Measurements from ENCODE around the gene CYBA. TPM values are rescaled to one million over a fixed set of nuclear protein-coding genes. Genes with fewer than 3 reads are reported as not detected.

The CYBA gene
- total and polyA plus RNA-seq, 2 of the 13 experiments (the other 11 are each of a cell fraction or from before 2014, with no cell fraction given): 196 to 250 TPM

DNA sequence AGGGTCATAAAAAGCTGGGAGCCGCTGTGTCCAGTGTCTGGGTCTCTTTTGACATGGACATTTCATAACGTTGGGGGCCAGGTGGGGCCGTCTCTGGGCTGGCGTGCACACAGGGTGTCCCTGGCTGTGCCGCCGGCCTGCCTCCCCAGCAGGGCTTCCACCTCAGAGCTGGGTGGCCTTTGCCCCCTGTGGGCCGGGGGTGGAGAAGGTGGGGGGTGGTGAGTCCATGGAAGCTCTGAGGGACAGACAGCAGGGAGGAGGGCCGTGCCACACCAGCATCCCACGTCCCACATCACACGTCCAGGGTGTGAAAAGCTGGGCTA is 36.4 kb upstream of the CYBA start (continued):
- TF ChIP-seq, protein P1, sequence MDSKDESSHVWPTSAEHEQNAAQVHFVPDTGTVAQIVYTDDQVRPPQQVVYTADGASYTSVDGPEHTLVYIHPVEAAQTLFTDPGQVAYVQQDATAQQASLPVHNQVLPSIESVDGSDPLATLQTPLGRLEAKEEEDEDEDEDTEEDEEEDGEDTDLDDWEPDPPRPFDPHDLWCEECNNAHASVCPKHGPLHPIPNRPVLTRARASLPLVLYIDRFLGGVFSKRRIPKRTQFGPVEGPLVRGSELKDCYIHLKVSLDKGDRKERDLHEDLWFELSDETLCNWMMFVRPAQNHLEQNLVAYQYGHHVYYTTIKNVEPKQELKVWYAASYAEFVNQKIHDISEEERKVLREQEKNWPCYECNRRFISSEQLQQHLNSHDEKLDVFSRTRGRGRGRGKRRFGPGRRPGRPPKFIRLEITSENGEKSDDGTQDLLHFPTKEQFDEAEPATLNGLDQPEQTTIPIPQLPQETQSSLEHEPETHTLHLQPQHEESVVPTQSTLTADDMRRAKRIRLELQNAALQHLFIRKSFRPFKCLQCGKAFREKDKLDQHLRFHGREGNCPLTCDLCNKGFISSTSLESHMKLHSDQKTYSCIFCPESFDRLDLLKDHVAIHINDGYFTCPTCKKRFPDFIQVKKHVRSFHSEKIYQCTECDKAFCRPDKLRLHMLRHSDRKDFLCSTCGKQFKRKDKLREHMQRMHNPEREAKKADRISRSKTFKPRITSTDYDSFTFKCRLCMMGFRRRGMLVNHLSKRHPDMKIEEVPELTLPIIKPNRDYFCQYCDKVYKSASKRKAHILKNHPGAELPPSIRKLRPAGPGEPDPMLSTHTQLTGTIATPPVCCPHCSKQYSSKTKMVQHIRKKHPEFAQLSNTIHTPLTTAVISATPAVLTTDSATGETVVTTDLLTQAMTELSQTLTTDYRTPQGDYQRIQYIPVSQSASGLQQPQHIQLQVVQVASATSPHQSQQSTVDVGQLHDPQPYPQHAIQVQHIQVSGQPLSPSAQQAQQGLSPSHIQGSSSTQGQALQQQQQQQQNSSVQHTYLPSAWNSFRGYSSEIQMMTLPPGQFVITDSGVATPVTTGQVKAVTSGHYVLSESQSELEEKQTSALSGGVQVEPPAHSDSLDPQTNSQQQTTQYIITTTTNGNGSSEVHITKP (CRISPR knock-in tag; IDR thresholded peaks at IDR 0.05; ENCODE audit: low read depth): no peak
- TF ChIP-seq, protein P2, sequence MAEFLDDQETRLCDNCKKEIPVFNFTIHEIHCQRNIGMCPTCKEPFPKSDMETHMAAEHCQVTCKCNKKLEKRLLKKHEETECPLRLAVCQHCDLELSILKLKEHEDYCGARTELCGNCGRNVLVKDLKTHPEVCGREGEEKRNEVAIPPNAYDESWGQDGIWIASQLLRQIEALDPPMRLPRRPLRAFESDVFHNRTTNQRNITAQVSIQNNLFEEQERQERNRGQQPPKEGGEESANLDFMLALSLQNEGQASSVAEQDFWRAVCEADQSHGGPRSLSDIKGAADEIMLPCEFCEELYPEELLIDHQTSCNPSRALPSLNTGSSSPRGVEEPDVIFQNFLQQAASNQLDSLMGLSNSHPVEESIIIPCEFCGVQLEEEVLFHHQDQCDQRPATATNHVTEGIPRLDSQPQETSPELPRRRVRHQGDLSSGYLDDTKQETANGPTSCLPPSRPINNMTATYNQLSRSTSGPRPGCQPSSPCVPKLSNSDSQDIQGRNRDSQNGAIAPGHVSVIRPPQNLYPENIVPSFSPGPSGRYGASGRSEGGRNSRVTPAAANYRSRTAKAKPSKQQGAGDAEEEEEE (CRISPR knock-in tag; IDR thresholded peaks at IDR 0.05; ENCODE audit: borderline replicate concordance): no peak
- no peak for TF ChIP-seq HNRNPUL1 (IDR thresholded peaks at IDR 0.05; ENCODE audit: low read depth, low read length)
- TF ChIP-seq, protein P3, sequence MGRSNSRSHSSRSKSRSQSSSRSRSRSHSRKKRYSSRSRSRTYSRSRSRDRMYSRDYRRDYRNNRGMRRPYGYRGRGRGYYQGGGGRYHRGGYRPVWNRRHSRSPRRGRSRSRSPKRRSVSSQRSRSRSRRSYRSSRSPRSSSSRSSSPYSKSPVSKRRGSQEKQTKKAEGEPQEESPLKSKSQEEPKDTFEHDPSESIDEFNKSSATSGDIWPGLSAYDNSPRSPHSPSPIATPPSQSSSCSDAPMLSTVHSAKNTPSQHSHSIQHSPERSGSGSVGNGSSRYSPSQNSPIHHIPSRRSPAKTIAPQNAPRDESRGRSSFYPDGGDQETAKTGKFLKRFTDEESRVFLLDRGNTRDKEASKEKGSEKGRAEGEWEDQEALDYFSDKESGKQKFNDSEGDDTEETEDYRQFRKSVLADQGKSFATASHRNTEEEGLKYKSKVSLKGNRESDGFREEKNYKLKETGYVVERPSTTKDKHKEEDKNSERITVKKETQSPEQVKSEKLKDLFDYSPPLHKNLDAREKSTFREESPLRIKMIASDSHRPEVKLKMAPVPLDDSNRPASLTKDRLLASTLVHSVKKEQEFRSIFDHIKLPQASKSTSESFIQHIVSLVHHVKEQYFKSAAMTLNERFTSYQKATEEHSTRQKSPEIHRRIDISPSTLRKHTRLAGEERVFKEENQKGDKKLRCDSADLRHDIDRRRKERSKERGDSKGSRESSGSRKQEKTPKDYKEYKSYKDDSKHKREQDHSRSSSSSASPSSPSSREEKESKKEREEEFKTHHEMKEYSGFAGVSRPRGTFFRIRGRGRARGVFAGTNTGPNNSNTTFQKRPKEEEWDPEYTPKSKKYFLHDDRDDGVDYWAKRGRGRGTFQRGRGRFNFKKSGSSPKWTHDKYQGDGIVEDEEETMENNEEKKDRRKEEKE (IDR thresholded peaks at IDR 0.05): no peak
- TF ChIP-seq, protein P4, sequence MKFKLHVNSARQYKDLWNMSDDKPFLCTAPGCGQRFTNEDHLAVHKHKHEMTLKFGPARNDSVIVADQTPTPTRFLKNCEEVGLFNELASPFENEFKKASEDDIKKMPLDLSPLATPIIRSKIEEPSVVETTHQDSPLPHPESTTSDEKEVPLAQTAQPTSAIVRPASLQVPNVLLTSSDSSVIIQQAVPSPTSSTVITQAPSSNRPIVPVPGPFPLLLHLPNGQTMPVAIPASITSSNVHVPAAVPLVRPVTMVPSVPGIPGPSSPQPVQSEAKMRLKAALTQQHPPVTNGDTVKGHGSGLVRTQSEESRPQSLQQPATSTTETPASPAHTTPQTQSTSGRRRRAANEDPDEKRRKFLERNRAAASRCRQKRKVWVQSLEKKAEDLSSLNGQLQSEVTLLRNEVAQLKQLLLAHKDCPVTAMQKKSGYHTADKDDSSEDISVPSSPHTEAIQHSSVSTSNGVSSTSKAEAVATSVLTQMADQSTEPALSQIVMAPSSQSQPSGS (CRISPR knock-in tag; IDR thresholded peaks at IDR 0.05): no peak
- no peak for TF ChIP-seq ONECUT2 (CRISPR knock-in tag; IDR thresholded peaks at IDR 0.05)
- TF ChIP-seq, protein P5, sequence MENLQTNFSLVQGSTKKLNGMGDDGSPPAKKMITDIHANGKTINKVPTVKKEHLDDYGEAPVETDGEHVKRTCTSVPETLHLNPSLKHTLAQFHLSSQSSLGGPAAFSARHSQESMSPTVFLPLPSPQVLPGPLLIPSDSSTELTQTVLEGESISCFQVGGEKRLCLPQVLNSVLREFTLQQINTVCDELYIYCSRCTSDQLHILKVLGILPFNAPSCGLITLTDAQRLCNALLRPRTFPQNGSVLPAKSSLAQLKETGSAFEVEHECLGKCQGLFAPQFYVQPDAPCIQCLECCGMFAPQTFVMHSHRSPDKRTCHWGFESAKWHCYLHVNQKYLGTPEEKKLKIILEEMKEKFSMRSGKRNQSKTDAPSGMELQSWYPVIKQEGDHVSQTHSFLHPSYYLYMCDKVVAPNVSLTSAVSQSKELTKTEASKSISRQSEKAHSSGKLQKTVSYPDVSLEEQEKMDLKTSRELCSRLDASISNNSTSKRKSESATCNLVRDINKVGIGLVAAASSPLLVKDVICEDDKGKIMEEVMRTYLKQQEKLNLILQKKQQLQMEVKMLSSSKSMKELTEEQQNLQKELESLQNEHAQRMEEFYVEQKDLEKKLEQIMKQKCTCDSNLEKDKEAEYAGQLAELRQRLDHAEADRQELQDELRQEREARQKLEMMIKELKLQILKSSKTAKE (CRISPR knock-in tag; IDR thresholded peaks at IDR 0.05; ENCODE audit: borderline replicate concordance): no peak
- TF ChIP-seq, protein P6, sequence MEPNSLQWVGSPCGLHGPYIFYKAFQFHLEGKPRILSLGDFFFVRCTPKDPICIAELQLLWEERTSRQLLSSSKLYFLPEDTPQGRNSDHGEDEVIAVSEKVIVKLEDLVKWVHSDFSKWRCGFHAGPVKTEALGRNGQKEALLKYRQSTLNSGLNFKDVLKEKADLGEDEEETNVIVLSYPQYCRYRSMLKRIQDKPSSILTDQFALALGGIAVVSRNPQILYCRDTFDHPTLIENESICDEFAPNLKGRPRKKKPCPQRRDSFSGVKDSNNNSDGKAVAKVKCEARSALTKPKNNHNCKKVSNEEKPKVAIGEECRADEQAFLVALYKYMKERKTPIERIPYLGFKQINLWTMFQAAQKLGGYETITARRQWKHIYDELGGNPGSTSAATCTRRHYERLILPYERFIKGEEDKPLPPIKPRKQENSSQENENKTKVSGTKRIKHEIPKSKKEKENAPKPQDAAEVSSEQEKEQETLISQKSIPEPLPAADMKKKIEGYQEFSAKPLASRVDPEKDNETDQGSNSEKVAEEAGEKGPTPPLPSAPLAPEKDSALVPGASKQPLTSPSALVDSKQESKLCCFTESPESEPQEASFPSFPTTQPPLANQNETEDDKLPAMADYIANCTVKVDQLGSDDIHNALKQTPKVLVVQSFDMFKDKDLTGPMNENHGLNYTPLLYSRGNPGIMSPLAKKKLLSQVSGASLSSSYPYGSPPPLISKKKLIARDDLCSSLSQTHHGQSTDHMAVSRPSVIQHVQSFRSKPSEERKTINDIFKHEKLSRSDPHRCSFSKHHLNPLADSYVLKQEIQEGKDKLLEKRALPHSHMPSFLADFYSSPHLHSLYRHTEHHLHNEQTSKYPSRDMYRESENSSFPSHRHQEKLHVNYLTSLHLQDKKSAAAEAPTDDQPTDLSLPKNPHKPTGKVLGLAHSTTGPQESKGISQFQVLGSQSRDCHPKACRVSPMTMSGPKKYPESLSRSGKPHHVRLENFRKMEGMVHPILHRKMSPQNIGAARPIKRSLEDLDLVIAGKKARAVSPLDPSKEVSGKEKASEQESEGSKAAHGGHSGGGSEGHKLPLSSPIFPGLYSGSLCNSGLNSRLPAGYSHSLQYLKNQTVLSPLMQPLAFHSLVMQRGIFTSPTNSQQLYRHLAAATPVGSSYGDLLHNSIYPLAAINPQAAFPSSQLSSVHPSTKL (CRISPR knock-in tag; IDR thresholded peaks at IDR 0.05): no peak
- TF ChIP-seq, protein P7, sequence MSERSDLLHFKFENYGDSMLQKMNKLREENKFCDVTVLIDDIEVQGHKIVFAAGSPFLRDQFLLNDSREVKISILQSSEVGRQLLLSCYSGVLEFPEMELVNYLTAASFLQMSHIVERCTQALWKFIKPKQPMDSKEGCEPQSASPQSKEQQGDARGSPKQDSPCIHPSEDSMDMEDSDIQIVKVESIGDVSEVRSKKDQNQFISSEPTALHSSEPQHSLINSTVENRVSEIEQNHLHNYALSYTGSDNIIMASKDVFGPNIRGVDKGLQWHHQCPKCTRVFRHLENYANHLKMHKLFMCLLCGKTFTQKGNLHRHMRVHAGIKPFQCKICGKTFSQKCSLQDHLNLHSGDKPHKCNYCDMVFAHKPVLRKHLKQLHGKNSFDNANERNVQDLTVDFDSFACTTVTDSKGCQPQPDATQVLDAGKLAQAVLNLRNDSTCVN (CRISPR knock-in tag; IDR thresholded peaks at IDR 0.05; ENCODE audit: borderline replicate concordance): no peak
- no peak for TF ChIP-seq ZNF747 (CRISPR knock-in tag; IDR thresholded peaks at IDR 0.05; ENCODE audit: borderline replicate concordance)
- TF ChIP-seq PHB2 (IDR thresholded peaks at IDR 0.05; ENCODE audit: partially characterized antibody): no peak
- peak; percentile 55 for TF ChIP-seq SAP130 (CRISPR knock-in tag; IDR thresholded peaks at IDR 0.05; ENCODE audit: low read depth)
